ENCODE data around the gene PLP1. TPM values are rescaled to one million over a fixed set of nuclear protein-coding genes. Genes with fewer than 3 reads are reported as not detected.
A peak's percentile ranks its signal among the peaks of the same experiment; 100 is the strongest.

PLP1 gene
- total and polyA plus RNA-seq, 2 of the 8 experiments (the other 6 are each of a cell fraction or from before 2014, with no cell fraction given) = 49.2 to 218 TPM

- Histone ChIP-seq H3K79me2 (ENCODE audit: control insufficient read depth in 1 of 2, insufficient read depth in 2 of 2, low read length in 2 of 2) (no peaks in the 10 kb centered on the region), H3K36me3 (ENCODE audit: control insufficient read depth in 2 of 4, insufficient read depth in 4 of 4, low read length in 3 of 4) (no peaks in the 10 kb centered on the region), H3K4ac (replicated peaks; ENCODE audit: insufficient read length, low read depth, low read length) (no peak overlapping the region), H4K20me1 (replicated peaks in 1 of 2; ENCODE audit: control insufficient read depth in 1 of 2, insufficient read depth in 2 of 2, low read length in 2 of 2) (no peaks in the 10 kb centered on the region), H4K8ac (ENCODE audit: extremely low read depth, insufficient read depth, low read length) (no peak overlapping the region), H2BK20ac (ENCODE audit: low read length) (no peak overlapping the region), H2AFZ (ENCODE audit: low read length) (peak overlapping the region; percentile 76), H3K4me3 (ENCODE audit: extremely low read depth in 1 of 4, insufficient read depth in 2 of 4, low read depth in 3 of 4, low read length in 4 of 4) (peak overlapping the region in 3 of 4 experiments; percentile 54 to 80 (median 65); a peak in 6 of 8 replicates), H3K27ac (ENCODE audit: low read depth, low read length) (no peak overlapping the region), H3K4me2 (ENCODE audit: insufficient read depth in 1 of 2, low read depth in 2 of 2, low read length in 2 of 2) (peak overlapping the region; percentile 82 to 91), H3K23ac (ENCODE audit: insufficient read length) (no peak overlapping the region), H3K9ac (replicated peaks in 1 of 4; ENCODE audit: extremely low read depth in 1 of 4, low read depth in 3 of 4, low read length in 3 of 4) (no peak overlapping the region), H2AK5ac (ENCODE audit: low read depth, low read length) (no peak overlapping the region), H3K56ac (replicated peaks; ENCODE audit: insufficient read length, low read depth, low read length) (no peak overlapping the region), H2BK12ac (ENCODE audit: low read depth, low read length) (no peak overlapping the region), H2BK15ac (ENCODE audit: low read length) (no peak overlapping the region), H2BK5ac (ENCODE audit: low read depth, low read length) (no peak overlapping the region), H3K27me3 (replicated peaks in 1 of 4; ENCODE audit: control insufficient read depth in 3 of 4, extremely low read depth in 1 of 4, insufficient read depth in 3 of 4, low read length in 3 of 4) (peaks cover 0 to 5% (median 0%) of the 10 kb centered on the region in 4 experiments; a peak in 3 of 7 replicates), H3K14ac (ENCODE audit: insufficient read length) (no peak overlapping the region), H3K23me2 (ENCODE audit: low read depth, low read length) (peaks cover 6% of the 10 kb centered on the region; the same call in 1 of the 2 replicates), H3K4me1 (replicated peaks in 1 of 4; ENCODE audit: control insufficient read depth in 3 of 4, insufficient read depth in 4 of 4, low read length in 3 of 4) (no peaks in the 10 kb centered on the region), H3K79me1 (ENCODE audit: low read depth, low read length) (no peaks in the 10 kb centered on the region), H4K91ac (replicated peaks; ENCODE audit: insufficient read length, low read length) (no peak overlapping the region), H4K5ac (ENCODE audit: insufficient read length, low read depth, low read length) (no peak overlapping the region), H2BK120ac (replicated peaks; ENCODE audit: low read depth, low read length) (no peak overlapping the region), H3K9me3 (ENCODE audit: insufficient read depth in 2 of 2, low read depth in 1 of 2, low read length in 1 of 2) (no peaks in the 10 kb centered on the region), H3K18ac (ENCODE audit: extremely low read depth, low read length) (no peak overlapping the region)
- FAIRE-seq (peak; percentile 32), DNase-seq (ENCODE audit: low read depth in 1 of 2, low spot score in 2 of 2) (peak in 1 of 2 experiments; percentile 33)
- CTCF ChIA-PET (ENCODE audit: partially characterized antibody) = interaction anchor here (0.8 to 1.8 kb wide), 2 partner anchors 10 to 142 kb away, joined by 4 read pairs; no protein-coding TSS in a partner anchor
- POLR2A ChIA-PET (ENCODE audit: partially characterized antibody) = interaction anchor here (0.6 kb wide), 1 partner anchor 77 kb away, joined by 3 read pairs; no protein-coding TSS in a partner anchor
- 16% methylated on average over 9 of the region's 11 CpGs; no CpG with 5 or more reads in 1 of the 2 experiments for WGBS, 2 experiments (ENCODE audit: extremely low coverage in 1 of 2, insufficient coverage in 1 of 2, insufficient read length in 1 of 2, insufficient replicate concordance in 2 of 2, low coverage in 1 of 2, low lambda C conversion rate in 2 of 2, missing lambda C conversion rate in 1 of 2)
- TF ChIP-seq, protein P1, sequence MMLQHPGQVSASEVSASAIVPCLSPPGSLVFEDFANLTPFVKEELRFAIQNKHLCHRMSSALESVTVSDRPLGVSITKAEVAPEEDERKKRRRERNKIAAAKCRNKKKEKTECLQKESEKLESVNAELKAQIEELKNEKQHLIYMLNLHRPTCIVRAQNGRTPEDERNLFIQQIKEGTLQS (IDR thresholded peaks at IDR 0.05; ENCODE audit: insufficient read depth, low read depth, low read length) = no peak
- TF ChIP-seq EP300 (IDR thresholded peaks at IDR 0.05; ENCODE audit: borderline replicate concordance in 1 of 2, low read depth in 2 of 2, low read length in 2 of 2) (no peak), NRF1 (IDR thresholded peaks at IDR 0.05; ENCODE audit: low read depth, low read length) (peak; percentile 61), YY1 (IDR thresholded peaks at IDR 0.05; ENCODE audit: low read depth, low read length) (no peak), TBP (IDR thresholded peaks at IDR 0.05; ENCODE audit: low read depth, low read length) (no peak), RNF2 (IDR thresholded peaks at IDR 0.05; ENCODE audit: borderline replicate concordance, low read depth, low read length, missing control alignments, poor library complexity, severe bottlenecking) (no peak), E2F6 (IDR thresholded peaks at IDR 0.05) (no peak), KDM4A (IDR thresholded peaks at IDR 0.05; ENCODE audit: low read depth, low read length, severe bottlenecking) (no peak)
These were observed 54.7 kb downstream of the PLP1 start for GRCh38 chrX:103831342-103831802.
